Lower lobe of right lung (tissue), 2 donors: Measurements from ENCODE around the gene HEMK1. TPM values are rescaled to one million over a fixed set of nuclear protein-coding genes. Genes with fewer than 3 reads are reported as not detected.

Experiments used
- ATAC-seq, 2 donors: fragments of 200-7000 bp; cut with Tn5 transposase; one replicate each; pipeline ENCODE4 v1.9.1; 2020 to 2022; ENCODE audit warnings: mild to moderate bottlenecking in 2 of 2, moderate library complexity in 2 of 2
- DNase-seq: peaks from one replicate; pipeline ENCODE4 v3.0.0-alpha.2; 2020
- H3K27ac ChIP-seq: fragments of 200-600 bp; one replicate; pipeline ENCODE4 v1.8.0; 2022
- H3K27me3 ChIP-seq: fragments of 200-600 bp; one replicate; pipeline ENCODE4 v1.8.0; 2022; ENCODE audit warnings: low read depth
- H3K36me3 ChIP-seq: fragments of 200-600 bp; one replicate; pipeline ENCODE4 v1.8.0; 2022; ENCODE audit warnings: mild to moderate bottlenecking
- H3K4me1 ChIP-seq: fragments of 200-600 bp; one replicate; pipeline ENCODE4 v1.8.0; 2022
- H3K4me3 ChIP-seq: fragments of 200-600 bp; one replicate; pipeline ENCODE4 v1.8.0; 2022; ENCODE audit warnings: mild to moderate bottlenecking
- H3K9me3 ChIP-seq: fragments of 200-600 bp; one replicate; pipeline ENCODE4 v1.8.0; 2022
- intact Hi-C: fragments of 100-400 bp; cut with DNase I; formaldehyde crosslinking; loops from one replicate; pipeline ENCODE4 v1.11.0; 2022
- total RNA-seq: library from RNA; stranded (reverse); fragmentation: NEBNext Ultra II Directional; extraction: Animal tissue kit (Norgen Biotek cat#: 25700); gene quantifications from one replicate; pipeline ENCODE4 v1.2.1, GENCODE V29; 2021
- TF ChIP-seq, protein P1 (sequence below): fragments of 200-600 bp; IDR thresholded peaks from one replicate; pipeline ENCODE4 v1.8.0; 2022; ENCODE audit warnings: antibody characterized with exemption, mild to moderate bottlenecking
- donor health status: DM: no; HTN: yes; CAD: no; lungs with severe emphysema.

Gene HEMK1
- total RNA-seq, 1 donor from 2014 or later: 28.4 TPM

DNA sequence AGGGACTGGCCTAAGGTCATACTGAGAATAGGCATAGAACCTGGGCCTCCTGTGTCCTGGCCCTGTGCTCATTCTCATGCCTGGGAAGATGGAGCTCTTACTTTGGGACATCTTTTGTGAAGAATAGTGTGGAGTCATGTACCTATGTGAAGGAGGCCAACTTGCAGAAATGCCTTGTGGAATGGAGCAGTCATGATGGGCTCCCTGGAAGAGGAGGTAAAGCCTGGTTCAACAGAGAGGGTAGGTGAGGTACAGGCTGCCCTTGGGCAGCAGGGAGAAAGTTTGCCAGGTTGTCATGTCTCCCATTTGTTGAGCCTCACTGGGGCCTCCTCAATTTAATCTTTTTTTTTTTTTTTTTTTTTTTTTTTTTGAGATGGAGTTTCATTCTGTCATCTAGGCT is 65.7 kb downstream of the HEMK1 start:
- no peak for DNase-seq
- intact Hi-C loops: no loop called here
- no peak for ATAC-seq
- Histone ChIP-seq H3K36me3 (peaks cover 8% of the 10 kb centered on the region), H3K4me3 (no peak overlapping the region), H3K27me3 (no peaks in the 10 kb centered on the region), H3K27ac (no peak overlapping the region), H3K9me3 (no peaks in the 10 kb centered on the region), H3K4me1 (peaks cover 14% of the 10 kb centered on the region)
- TF ChIP-seq, protein P1, sequence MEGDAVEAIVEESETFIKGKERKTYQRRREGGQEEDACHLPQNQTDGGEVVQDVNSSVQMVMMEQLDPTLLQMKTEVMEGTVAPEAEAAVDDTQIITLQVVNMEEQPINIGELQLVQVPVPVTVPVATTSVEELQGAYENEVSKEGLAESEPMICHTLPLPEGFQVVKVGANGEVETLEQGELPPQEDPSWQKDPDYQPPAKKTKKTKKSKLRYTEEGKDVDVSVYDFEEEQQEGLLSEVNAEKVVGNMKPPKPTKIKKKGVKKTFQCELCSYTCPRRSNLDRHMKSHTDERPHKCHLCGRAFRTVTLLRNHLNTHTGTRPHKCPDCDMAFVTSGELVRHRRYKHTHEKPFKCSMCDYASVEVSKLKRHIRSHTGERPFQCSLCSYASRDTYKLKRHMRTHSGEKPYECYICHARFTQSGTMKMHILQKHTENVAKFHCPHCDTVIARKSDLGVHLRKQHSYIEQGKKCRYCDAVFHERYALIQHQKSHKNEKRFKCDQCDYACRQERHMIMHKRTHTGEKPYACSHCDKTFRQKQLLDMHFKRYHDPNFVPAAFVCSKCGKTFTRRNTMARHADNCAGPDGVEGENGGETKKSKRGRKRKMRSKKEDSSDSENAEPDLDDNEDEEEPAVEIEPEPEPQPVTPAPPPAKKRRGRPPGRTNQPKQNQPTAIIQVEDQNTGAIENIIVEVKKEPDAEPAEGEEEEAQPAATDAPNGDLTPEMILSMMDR: no peak

DNA sequence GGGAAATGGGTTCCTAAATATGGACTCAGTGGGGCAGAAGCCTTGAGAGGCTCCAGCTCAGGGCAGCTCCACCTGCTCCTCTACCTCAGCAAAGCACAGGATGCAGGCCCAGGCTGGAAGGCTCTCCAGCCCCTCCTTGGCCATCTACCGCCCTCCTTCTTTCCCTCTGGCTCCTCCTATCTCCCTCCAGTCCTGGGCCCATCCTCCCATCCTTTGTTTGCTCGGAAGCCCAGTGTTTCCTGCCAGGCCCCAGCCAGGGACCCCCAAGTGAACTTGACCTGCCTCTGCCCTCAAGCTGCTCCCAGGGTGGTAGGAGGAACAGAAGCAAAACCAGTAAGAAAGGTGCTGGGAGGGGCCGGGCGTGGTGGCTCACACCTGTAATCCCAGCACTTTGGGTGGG is 67.7 kb downstream of the HEMK1 start:
- no peak overlapping the region for H3K4me3 ChIP-seq
- H3K36me3 ChIP-seq: peaks cover 28% of the 10 kb centered on the region
- H3K27ac ChIP-seq: no peak overlapping the region
- no peak for DNase-seq
- H3K27me3 ChIP-seq: no peaks in the 10 kb centered on the region
- intact Hi-C loops: no loop called here
- no peak for ATAC-seq
- no peaks in the 10 kb centered on the region for H3K9me3 ChIP-seq
- H3K4me1 ChIP-seq: peaks cover 9% of the 10 kb centered on the region
- TF ChIP-seq, protein P1: no peak

DNA sequence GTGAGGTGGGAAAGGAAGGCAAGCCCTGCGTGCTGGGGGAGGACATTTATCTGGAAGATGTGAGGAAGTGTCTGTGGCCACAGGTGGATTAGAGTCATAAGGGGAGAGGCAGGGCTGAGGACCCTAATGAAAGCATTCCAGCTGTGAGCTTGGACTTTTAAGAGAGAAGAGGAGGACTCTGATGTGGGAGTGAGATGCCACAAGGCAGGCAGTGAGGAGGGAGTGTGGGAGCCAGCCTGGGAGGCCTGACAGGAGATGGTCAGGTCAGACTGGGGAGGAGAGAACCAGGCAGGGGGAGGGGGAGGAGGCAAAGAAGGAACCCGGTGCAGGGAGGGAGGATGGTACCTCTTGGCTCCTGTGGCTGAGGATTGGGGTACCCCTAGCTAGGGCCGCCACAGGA is 68.6 kb downstream of the HEMK1 start:
- Histone ChIP-seq H3K4me1 (peaks cover 9% of the 10 kb centered on the region), H3K4me3 (no peak overlapping the region), H3K9me3 (no peaks in the 10 kb centered on the region), H3K27ac (no peak overlapping the region), H3K36me3 (peaks cover 37% of the 10 kb centered on the region), H3K27me3 (no peaks in the 10 kb centered on the region)
- intact Hi-C loops: no loop called here
- DNase-seq (no peak), ATAC-seq (no peak)
- TF ChIP-seq, protein P1: no peak

DNA sequence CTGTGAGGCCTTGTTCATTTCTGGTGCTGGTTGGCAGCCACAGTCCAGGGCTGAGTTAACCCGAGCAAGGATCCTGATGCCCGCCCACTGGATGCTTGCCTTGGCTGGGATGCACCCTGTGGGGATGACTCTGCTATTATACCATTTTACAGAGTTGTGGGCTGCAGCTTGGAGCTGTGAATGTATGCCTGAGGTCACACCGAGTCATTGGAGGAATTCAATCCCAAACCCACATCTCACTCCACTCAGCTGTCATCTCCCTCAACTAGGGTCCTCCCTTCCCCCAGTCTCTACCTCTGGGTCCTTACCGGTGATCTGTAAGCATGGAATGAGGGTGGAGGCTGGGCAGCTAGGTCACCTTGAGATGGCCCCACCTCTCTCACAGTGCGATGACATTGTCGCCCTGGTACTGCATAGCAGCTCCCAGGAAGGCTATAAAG is 69.8 kb downstream of the HEMK1 start:
- no peak overlapping the region for H3K27ac ChIP-seq
- no peaks in the 10 kb centered on the region for H3K27me3 ChIP-seq
- H3K9me3 ChIP-seq: no peaks in the 10 kb centered on the region
- DNase-seq (no peak), ATAC-seq (no peak)
- no peak overlapping the region for H3K4me3 ChIP-seq
- TF ChIP-seq, protein P1: no peak
- intact Hi-C loops: no loop called here
- peaks cover 48% of the 10 kb centered on the region for H3K36me3 ChIP-seq
- peaks cover 9% of the 10 kb centered on the region for H3K4me1 ChIP-seq

DNA sequence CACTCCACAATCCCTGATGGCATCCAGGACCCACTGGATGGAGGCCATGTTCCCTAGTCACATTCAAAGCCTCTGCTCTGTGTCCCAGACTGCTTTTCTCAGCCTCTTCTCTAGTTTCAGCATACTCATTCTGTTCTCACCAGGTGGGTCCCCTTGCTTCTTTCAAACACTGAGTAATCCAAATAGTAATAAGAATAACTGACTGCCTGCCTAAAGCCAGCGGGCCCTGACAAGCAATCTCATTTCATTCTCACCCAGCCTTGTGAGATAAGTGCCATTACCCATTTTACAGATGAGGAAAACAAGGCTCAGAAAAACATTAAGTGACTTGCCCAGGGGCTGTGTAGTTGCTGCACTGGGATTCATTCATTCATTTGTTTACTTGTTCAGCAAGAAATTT is 73.1 kb downstream of the HEMK1 start:
- peaks cover 81% of the 10 kb centered on the region for H3K36me3 ChIP-seq
- H3K27me3 ChIP-seq: no peaks in the 10 kb centered on the region
- no peak overlapping the region for H3K4me3 ChIP-seq
- DNase-seq (no peak), ATAC-seq (no peak)
- TF ChIP-seq, protein P1: no peak
- H3K4me1 ChIP-seq: no peaks in the 10 kb centered on the region
- H3K27ac ChIP-seq: no peak overlapping the region
- intact Hi-C loops: no loop called here
- no peaks in the 10 kb centered on the region for H3K9me3 ChIP-seq

DNA sequence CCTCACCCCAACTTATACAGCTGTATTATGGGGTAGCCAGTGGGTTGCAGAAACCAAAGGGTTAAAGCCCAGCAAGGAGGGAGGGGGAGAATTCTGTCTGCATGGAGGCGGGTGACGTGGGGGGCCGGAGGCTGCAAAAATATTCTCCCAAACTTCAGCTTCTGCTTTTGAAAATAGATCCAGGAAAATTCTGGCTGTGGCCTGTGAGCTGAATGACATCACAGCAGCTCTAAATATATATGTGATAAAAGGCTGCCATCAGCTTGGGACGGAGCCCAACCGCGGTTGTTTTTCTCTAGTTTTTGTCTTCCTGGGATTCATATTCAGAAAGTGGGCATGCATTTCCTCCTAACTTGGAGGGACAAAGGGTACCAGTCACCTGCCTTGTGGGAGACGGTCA is 75.2 kb downstream of the HEMK1 start:
- ATAC-seq: no peak
- Histone ChIP-seq H3K36me3 (peaks cover 98% of the 10 kb centered on the region), H3K4me3 (no peak overlapping the region), H3K27ac (no peak overlapping the region), H3K27me3 (no peaks in the 10 kb centered on the region), H3K4me1 (no peaks in the 10 kb centered on the region), H3K9me3 (no peaks in the 10 kb centered on the region)
- DNase-seq: no peak
- TF ChIP-seq, protein P1: no peak
- intact Hi-C loops: no loop called here
